Duodenal mucosa (tissue), 2 donors: ENCODE data around the gene CYP26A1.

Experiments
- H3K27ac ChIP-seq: one replicate; pipeline ENCODE4 v1.7.0; 2013; ENCODE audit warnings: low read depth, low read length
- H3K27me3 ChIP-seq, 2 donors: one replicate each; pipeline ENCODE4 v1.7.0; 2013; ENCODE audit warnings: low read length in 2 of 2, control low read depth in 1 of 2; ENCODE audit not compliant: insufficient read depth in 2 of 2, control insufficient read depth in 1 of 2
- H3K36me3 ChIP-seq, 2 donors: one replicate each; pipeline ENCODE4 v1.7.0; 2013; ENCODE audit warnings: low read length in 2 of 2, control low read depth in 1 of 2; ENCODE audit not compliant: insufficient read depth in 2 of 2, control insufficient read depth in 1 of 2
- H3K4me1 ChIP-seq, 2 donors: one replicate each; pipeline ENCODE4 v1.7.0; 2013; ENCODE audit warnings: low read length in 2 of 2, control low read depth in 1 of 2; ENCODE audit not compliant: insufficient read depth in 2 of 2, control insufficient read depth in 1 of 2
- H3K4me3 ChIP-seq, 2 donors: one replicate each; pipeline ENCODE4 v1.7.0; 2013; ENCODE audit warnings: low read length in 2 of 2, low read depth in 1 of 2
- H3K9ac ChIP-seq, 2 donors: one replicate each; pipeline ENCODE4 v1.7.0; 2013; ENCODE audit warnings: low read length in 2 of 2, low read depth in 1 of 2
- H3K9me3 ChIP-seq, 2 donors: one replicate each; pipeline ENCODE4 v1.7.0; 2013; ENCODE audit warnings: low read length in 2 of 2, control low read depth in 1 of 2; ENCODE audit not compliant: control insufficient read depth in 1 of 2

CYP26A1 gene

DNA sequence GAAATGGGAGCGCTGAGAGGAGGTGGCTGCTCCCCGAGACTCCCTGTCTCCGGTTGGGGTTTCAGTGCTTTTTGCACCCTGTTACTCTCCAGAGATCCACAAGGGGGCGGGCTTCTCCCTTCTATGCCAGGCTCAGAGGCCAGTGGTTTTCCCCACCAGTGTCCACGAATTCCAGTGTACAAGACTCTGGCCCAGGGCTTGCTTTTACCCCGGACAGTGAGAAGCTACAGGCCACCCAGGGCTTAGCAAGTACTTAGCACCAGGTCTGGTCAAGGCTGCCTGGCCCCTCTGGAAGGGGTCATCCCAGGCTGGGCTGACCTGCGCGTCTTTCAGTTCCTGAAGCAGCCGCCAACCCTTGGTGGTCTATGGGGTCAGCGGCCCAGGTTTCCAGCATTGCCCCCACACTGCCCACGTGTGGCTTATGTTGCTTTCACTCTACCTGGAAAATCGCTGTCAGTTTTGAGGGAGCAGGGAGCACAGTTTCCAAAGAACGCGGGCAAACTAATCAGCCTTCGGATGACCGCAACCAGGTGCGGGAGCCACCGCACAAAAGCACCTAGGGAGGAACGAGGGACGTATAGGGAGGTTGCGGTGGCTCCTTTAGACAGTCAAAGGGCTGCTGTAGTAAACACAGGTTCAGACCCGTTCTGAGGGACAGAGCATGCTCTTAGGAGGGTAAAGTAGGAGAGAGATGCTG, 6.8 kb downstream of the CYP26A1 start:
- no peak overlapping the region for H3K4me3 ChIP-seq
- H3K9ac ChIP-seq: no peak overlapping the region
- peaks cover 0 to 4% of the 10 kb centered on the region in 2 donors for H3K4me1 ChIP-seq
- H3K36me3 ChIP-seq: no peaks in the 10 kb centered on the region
- no peaks in the 10 kb centered on the region for H3K9me3 ChIP-seq
- H3K27me3 ChIP-seq: peaks cover 19 to 32% of the 10 kb centered on the region in 2 donors
- H3K27ac ChIP-seq: no peak overlapping the region

DNA sequence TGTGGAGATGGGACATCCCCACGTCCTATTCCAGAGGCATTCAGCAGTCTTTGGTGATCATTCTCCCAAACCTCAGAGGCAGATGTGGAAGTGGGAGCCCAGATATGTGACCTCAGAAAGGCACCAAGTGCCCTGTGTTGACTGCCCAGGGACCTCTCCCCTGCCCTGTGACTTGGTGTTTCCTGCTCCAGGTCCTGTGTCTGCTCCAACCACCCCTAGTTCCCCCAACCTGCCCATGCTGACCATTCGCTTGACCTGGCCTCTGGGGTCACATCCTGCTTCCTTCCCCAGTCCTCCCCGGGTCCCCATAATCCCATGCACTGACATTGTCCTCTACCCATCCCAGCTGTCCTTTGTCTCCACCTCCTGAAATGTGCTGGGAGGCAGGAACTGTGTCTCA, 7.6 kb downstream of the CYP26A1 start:
- H3K4me3 ChIP-seq: no peak overlapping the region
- no peak overlapping the region for H3K9ac ChIP-seq
- H3K27me3 ChIP-seq: peaks cover 14 to 23% of the 10 kb centered on the region in 2 donors
- H3K36me3 ChIP-seq: no peaks in the 10 kb centered on the region
- peaks cover 0 to 4% of the 10 kb centered on the region in 2 donors for H3K4me1 ChIP-seq
- H3K9me3 ChIP-seq: no peaks in the 10 kb centered on the region
- no peak overlapping the region for H3K27ac ChIP-seq

DNA sequence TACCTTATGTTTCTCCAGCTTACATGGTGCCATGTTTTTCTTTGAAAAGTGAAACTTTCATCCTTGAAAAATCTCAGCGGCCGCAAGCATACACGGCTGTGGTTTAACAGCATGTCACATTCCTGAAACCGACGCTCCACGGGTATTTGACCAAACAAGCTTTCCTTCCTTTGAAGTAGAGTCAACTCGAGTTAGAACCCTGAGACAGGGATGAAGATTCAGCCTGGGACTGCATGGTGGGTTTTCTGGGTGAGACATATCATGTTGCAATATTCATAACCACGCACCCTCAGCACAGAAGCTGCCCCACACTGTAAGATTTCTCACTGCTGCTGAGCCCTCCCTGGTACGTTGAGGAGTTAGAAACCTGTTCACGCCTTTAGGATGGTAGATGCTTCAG, 8.1 kb downstream of the CYP26A1 start:
- H3K27ac ChIP-seq: no peak overlapping the region
- no peak overlapping the region for H3K9ac ChIP-seq
- H3K27me3 ChIP-seq: peaks cover 13 to 18% of the 10 kb centered on the region in 2 donors
- H3K4me3 ChIP-seq: no peak overlapping the region
- peaks cover 0 to 4% of the 10 kb centered on the region in 2 donors for H3K4me1 ChIP-seq
- H3K36me3 ChIP-seq: no peaks in the 10 kb centered on the region
- H3K9me3 ChIP-seq: no peaks in the 10 kb centered on the region

DNA sequence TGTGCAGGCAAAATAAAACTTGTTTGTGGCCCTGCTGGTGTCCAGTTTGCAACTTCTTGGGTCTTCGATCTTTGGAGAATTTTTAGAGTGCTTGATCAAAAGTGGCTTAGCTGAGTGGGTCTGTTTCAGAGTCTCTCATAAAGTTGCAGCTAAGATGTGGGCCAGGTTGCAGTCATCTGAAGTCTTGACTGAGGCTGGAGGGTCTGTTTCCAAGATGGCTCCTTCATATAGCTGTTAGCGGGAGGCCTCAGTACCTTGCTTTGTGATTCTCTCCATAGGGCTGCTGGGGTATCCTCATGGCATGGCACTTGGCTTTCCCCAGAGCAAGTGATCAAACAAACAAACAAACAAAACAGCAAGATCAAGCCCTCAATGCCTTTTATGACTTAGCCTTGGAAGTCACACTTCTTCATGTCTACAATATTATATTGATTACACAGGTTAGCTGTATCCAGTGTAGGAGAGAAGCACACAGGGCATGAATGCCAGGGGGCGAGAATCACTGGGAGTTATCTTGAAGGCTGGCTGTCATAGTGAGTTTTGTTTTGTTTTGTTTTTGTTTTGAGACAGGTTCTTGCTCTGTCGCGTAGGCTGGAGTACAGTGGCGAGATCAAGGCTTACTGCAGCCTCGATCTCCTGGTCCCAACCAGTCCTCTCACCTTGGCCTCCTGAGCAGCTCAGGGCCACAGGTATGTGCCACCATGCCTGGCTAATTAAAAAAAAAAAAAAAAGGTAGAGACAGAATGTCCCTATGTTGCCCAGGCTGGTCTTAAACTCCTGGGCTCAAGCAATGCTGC, 10.2 kb downstream of the CYP26A1 start:
- Histone ChIP-seq H3K9me3 (no peaks in the 10 kb centered on the region), H3K4me3 (no peak overlapping the region), H3K4me1 (peaks cover 0 to 4% of the 10 kb centered on the region in 2 donors), H3K36me3 (no peaks in the 10 kb centered on the region), H3K9ac (no peak overlapping the region), H3K27ac (no peak overlapping the region), H3K27me3 (peaks cover 5 to 7% of the 10 kb centered on the region in 2 donors)

DNA sequence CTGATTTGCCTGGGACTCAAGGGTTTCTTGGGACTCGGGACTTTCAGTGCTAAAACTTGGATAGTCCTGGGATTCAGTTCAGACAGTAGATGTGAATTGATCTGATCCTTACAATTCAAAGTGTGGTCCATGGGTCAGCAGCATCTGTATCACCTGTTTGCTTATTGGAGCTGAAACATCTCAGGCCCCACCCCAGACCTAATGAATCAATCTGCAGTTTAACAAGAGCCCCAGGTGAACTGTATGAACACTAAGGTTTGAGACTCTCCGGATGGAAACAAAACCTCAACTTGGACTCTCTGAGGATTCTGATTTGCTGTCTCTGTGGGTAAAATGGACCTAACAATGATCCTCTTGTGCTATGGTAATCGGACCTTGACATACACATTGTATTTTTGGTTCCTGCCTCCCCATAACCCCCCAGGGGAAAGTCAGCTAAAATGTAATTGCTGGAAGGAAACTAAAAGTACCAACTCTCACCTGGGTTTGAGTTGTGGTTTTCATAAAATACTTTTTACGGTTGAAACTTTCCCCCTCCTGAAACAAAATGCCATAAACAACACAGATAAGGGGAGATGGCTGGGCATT, 11.7 kb downstream of the CYP26A1 start:
- H3K4me1 ChIP-seq: no peaks in the 10 kb centered on the region
- H3K27me3 ChIP-seq: no peaks in the 10 kb centered on the region
- H3K4me3 ChIP-seq: no peak overlapping the region

DNA sequence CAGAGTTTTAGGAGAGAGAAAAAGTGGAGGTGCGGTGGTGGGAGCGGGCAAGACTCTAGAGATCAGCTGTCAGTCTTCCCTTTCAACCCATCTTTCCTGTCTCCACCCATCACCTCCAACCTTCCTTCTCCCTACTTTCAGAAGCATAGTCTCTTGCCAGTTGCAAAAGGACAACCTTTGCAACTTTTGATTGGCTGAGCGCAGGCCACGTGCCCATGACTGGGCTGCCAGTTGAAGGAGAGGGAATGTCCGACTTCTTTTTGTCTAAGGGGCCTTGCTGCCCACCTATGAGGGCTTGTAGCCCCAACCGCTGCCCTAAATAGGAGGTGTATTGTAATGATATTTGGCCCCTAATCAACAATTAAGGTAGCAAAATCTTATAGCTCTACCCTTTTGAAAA, 12.6 kb downstream of the CYP26A1 start:
- Histone ChIP-seq H3K9ac (no peak overlapping the region), H3K27me3 (no peaks in the 10 kb centered on the region), H3K4me1 (no peaks in the 10 kb centered on the region), H3K4me3 (no peak overlapping the region), H3K9me3 (no peaks in the 10 kb centered on the region), H3K36me3 (no peaks in the 10 kb centered on the region), H3K27ac (no peak overlapping the region)

More for the DNA sequence above, 11.7 kb downstream of the CYP26A1 start:
- Histone ChIP-seq H3K36me3 (no peaks in the 10 kb centered on the region), H3K27ac (no peak overlapping the region), H3K9ac (no peak overlapping the region), H3K9me3 (no peaks in the 10 kb centered on the region)

DNA sequence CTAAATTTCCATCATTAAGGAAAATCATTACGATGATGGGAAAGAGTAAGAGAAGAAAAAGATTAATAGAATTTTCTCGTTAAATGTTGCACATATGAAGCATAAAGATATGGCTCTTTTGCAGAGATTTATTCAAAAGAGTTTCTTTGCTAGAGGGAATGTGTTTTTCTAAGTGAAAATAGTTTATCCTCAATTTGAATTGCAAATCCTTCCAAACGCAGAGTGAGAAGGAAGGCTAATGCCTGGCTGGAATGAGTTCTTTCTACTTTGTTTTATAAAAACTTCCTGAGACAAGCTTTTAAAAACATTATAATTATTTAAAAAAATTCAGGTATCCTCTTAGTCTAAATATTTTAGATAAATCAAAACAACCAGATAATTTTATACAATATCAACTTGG, 14.2 kb downstream of the CYP26A1 start:
- Histone ChIP-seq H3K4me3 (no peak overlapping the region), H3K4me1 (no peaks in the 10 kb centered on the region), H3K27me3 (no peaks in the 10 kb centered on the region), H3K9ac (no peak overlapping the region), H3K27ac (no peak overlapping the region), H3K36me3 (no peaks in the 10 kb centered on the region), H3K9me3 (no peaks in the 10 kb centered on the region)

DNA sequence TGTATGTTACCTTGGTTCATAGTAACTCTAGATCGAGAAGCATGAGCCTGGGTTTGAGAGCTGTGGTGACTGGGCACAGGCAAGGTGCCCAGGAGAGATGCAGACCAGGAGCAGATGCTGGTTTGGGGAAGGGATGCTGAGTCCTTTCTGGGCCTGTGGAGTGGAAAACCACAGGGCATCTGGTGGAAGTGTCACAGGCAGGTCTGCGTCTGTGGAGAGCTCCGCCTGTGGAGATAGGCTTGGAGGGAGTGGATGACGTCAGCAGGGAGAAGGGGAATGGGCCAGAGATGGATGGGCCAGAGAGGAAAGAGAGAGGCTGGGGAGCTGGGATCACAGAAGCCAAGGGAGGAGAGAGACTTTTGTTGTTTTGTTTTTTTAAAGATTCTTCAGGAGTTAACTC, 14.8 kb downstream of the CYP26A1 start:
- H3K4me1 ChIP-seq: no peaks in the 10 kb centered on the region
- no peak overlapping the region for H3K9ac ChIP-seq
- H3K9me3 ChIP-seq: no peaks in the 10 kb centered on the region
- no peaks in the 10 kb centered on the region for H3K36me3 ChIP-seq
- H3K4me3 ChIP-seq: no peak overlapping the region
- no peaks in the 10 kb centered on the region for H3K27me3 ChIP-seq
- H3K27ac ChIP-seq: no peak overlapping the region

DNA sequence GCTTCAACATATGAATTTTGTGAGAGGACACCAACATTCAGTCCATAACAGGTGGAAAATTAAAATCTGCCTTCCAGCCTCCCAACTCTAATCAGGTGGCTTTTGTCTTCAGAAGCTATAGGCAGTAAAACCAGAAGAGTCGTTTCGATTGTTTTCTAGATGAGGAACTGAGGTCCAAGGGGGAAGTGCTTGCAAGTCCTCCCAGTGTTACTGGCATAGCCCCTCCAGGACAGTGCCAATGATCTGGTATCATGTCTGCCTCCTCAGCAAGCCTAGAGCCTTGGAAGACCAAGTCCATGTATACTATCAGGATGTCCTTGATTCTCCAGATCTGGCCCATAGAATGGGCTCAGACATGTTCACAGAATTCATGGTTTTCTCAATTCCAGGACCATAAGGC, 16.9 kb downstream of the CYP26A1 start:
- no peak overlapping the region for H3K4me3 ChIP-seq
- no peak overlapping the region for H3K9ac ChIP-seq
- peaks cover 0 to 2% of the 10 kb centered on the region in 2 donors for H3K27me3 ChIP-seq
- no peaks in the 10 kb centered on the region for H3K4me1 ChIP-seq
- H3K9me3 ChIP-seq: no peaks in the 10 kb centered on the region
- no peak overlapping the region for H3K27ac ChIP-seq
- H3K36me3 ChIP-seq: no peaks in the 10 kb centered on the region

DNA sequence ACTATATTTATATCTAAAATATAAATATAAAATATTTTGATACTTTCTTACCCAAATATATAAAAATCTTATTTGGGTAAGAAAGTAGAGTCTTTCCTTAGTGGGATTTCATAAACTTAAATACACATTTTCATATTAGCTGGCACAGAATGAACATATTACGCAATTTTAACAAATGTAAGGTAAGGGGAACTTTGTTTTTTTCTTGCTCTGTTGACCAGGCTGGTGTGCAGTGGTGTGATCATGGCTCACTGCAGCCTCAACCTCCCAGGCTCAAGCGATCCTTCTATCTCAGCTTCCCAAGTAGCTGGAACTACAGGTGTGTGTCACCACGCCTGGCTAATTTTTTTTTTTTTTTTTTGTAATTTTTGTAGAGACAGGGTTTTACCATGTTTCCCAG, 18.3 kb downstream of the CYP26A1 start:
- Histone ChIP-seq H3K36me3 (no peaks in the 10 kb centered on the region), H3K4me1 (no peaks in the 10 kb centered on the region), H3K9me3 (no peaks in the 10 kb centered on the region), H3K9ac (no peak overlapping the region), H3K27me3 (peaks cover 0 to 2% of the 10 kb centered on the region in 2 donors), H3K27ac (no peak overlapping the region), H3K4me3 (no peak overlapping the region)
